Thymus (tissue), 11 donors: Measurements from ENCODE around the gene RBP3. TPM values are rescaled to one million over a fixed set of nuclear protein-coding genes. Genes with fewer than 3 reads are reported as not detected.
A peak's percentile ranks its signal among the peaks of the same experiment; 100 is the strongest.

Experiments used
- DNase-seq, 9 donors: peaks; one replicate each; pipeline ENCODE4 v3.0.0-alpha.2; 2013; ENCODE audit warnings: low spot score in 9 of 9, low read depth in 6 of 9, missing footprints in 1 of 9
- H3K27ac ChIP-seq, 2 donors: one replicate each; pipeline ENCODE4 v1.5.1; 2013; ENCODE audit warnings: control low read depth in 1 of 2, low read depth in 1 of 2, low read length in 1 of 2, mild to moderate bottlenecking in 1 of 2, moderate library complexity in 1 of 2
- H3K27me3 ChIP-seq, 2 donors: one replicate each; pipeline ENCODE4 v1.5.1; 2013; ENCODE audit warnings: low read length in 1 of 2; ENCODE audit not compliant: control insufficient read depth in 2 of 2, insufficient read depth in 1 of 2
- H3K36me3 ChIP-seq, 2 donors: one replicate each; pipeline ENCODE4 v1.5.1; 2013; ENCODE audit warnings: low read length in 1 of 2, mild to moderate bottlenecking in 1 of 2, moderate library complexity in 1 of 2; ENCODE audit not compliant: control insufficient read depth in 2 of 2, insufficient read depth in 2 of 2
- H3K4me1 ChIP-seq, 2 donors: one replicate each; pipeline ENCODE4 v1.5.1; 2013; ENCODE audit warnings: low read length in 2 of 2; ENCODE audit not compliant: control insufficient read depth in 2 of 2, insufficient read depth in 2 of 2
- H3K4me3 ChIP-seq, 2 donors: one replicate each; pipeline ENCODE4 v1.5.1; 2013; ENCODE audit warnings: low read length in 2 of 2, control low read depth in 1 of 2, mild to moderate bottlenecking in 1 of 2
- H3K9me3 ChIP-seq, 2 donors: one replicate each; pipeline ENCODE4 v1.5.1; 2013; ENCODE audit warnings: low read length in 1 of 2, mild to moderate bottlenecking in 1 of 2; ENCODE audit not compliant: control insufficient read depth in 2 of 2, insufficient read depth in 1 of 2
- WGBS: extraction: QIAGEN DNeasy Blood & Tissue Kit; methylation state at CpG from one replicate; pipeline ENCODE4 v1.1.7; 2013; 5-methylcytosine and 5-hydroxymethylcytosine counted together
- polyA plus RNA-seq: library from polyadenylated mRNA; stranded (reverse); fragments of 200-250 nt; gene quantifications from one replicate; pipeline ENCODE4 v1.2.3, GENCODE V29; 2013
- total RNA-seq: library from RNA; stranded (reverse); fragments of 120-200 nt; gene quantifications from one replicate; pipeline ENCODE4 v1.2.4, GENCODE V29; 2013
- donor health status: healthy.

The RBP3 gene
- total and polyA plus RNA-seq, 2 donors, result 0.05 TPM

DNA sequence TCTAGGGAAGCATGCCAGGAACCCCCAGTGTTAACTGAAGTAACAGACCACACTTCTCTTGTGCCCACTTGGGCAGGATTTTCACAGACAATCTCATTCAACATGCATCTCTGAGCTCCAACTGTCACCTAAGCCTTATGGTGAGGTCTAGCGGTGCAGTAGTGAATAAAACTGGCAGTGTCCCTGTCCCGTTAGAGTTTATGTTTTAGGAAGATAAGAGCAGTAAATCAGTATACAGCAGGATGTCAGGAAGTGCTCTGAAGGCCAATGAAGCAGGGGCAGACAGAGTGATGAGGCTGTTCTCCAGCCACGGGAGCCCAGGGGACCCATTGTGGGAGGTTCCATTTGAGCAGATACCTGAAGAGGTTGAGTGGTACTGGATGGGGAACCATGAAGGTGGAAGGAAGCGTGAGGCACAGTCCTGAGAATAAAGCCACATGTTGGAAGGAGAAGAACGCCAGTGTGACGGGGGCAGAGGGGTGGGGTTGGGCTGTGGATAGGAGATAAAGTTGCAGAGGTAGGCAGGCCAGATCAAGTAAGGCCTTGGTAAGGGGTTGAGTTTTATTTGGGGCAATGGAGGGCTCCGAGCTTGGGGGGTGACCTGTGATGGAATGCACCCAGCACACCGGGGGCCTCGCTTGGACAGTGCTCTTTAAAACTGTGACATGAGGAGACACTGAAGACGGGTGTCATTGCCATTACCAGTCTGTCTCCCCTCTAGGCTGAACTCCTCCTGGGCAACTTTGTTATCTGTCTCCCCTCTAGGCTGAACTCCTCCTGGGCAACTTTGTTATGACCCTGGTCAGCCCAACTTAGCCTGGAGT lies 41.6 kb upstream of the RBP3 start:
- H3K4me1 ChIP-seq, result peaks cover 18 to 20% of the 10 kb centered on the region in 2 donors
- 63% methylated on average over 10 of the region's 10 CpGs for WGBS
- H3K9me3 ChIP-seq, result peaks cover 0 to 2% of the 10 kb centered on the region in 2 donors
- no peaks in the 10 kb centered on the region for H3K36me3 ChIP-seq
- peaks cover under 1 to 16% of the 10 kb centered on the region in 2 donors for H3K27me3 ChIP-seq
- no peak overlapping the region for H3K4me3 ChIP-seq
- DNase-seq, result no peak
- H3K27ac ChIP-seq, result no peak overlapping the region

- WGBS, result 79% methylated on average over 3 of the region's 3 CpGs
- H3K27me3 ChIP-seq, result peaks cover 0 to 11% of the 10 kb centered on the region in 2 donors
- H3K9me3 ChIP-seq, result peaks cover 0 to 4% of the 10 kb centered on the region in 2 donors
- no peak for DNase-seq
- H3K27ac ChIP-seq, result no peak overlapping the region
- no peaks in the 10 kb centered on the region for H3K36me3 ChIP-seq
- no peak overlapping the region for H3K4me3 ChIP-seq
- H3K4me1 ChIP-seq, result peaks cover 26% of the 10 kb centered on the region in 2 donors
These were observed 40.8 kb upstream of the RBP3 start for GRCh38 chr10:47307381-47307780.

DNA sequence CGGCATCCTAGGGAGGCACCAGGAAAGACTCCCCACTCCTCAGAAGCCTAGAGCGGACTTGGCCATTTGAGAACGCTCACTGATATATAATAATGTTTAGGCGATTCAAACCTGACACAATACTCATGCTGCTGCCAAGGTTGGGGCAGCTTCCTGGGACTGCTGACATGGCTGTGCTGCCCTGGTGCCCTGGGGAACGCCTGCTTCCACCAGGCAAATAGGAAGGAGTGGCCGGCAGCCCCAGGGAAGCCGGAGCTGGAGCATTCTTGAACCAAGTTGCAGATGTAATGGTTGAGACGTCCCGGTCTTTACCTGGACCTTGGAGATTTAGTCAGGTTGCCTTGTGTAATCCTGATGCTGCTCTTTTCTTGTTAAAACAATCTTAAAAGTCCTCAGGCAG lies 39.4 kb upstream of the RBP3 start:
- Histone ChIP-seq H3K4me1 (peaks cover 28% of the 10 kb centered on the region in 2 donors), H3K4me3 (no peak overlapping the region), H3K27me3 (peaks cover 0 to 6% of the 10 kb centered on the region in 2 donors), H3K36me3 (no peaks in the 10 kb centered on the region), H3K9me3 (peaks cover 0 to 4% of the 10 kb centered on the region in 2 donors), H3K27ac (no peak overlapping the region)
- WGBS, result 96% methylated on average over 9 of the region's 9 CpGs
- DNase-seq, result no peak

DNA sequence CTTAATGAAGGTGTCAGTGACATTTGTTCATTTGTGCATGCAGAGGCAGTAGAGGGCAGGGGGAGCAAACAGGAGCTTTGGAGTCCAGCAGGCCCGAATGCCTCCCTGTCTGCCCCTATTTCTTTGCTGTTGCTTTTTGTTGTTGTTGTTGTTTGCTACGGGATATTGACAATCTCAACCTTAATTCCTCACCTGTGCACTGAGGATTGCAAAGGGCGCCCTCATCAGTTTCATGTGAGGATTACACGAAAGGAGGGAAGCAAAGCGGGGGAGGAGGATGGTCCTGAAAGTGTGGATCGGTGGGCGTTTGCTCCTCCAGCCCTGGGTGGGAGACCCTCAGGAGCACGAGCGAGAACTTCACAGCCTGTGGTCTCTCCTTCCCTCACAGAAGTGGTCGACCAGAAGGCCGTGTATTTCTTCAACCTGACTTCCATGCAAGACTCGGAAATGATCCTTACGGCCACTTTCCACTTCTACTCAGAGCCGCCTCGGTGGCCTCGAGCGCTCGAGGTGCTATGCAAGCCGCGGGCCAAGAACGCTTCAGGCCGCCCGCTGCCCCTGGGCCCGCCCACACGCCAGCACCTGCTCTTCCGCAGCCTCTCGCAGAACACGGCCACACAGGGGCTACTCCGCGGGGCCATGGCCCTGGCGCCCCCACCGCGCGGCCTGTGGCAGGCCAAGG lies 38.6 kb upstream of the RBP3 start:
- Histone ChIP-seq H3K9me3 (peaks cover 0 to 4% of the 10 kb centered on the region in 2 donors), H3K36me3 (no peaks in the 10 kb centered on the region), H3K4me1 (peaks cover 28% of the 10 kb centered on the region in 2 donors), H3K4me3 (no peak overlapping the region), H3K27me3 (peaks cover 0 to 6% of the 10 kb centered on the region in 2 donors), H3K27ac (no peak overlapping the region)
- DNase-seq, result peak in 1 of 9 donors; percentile 20
- WGBS, result 90% methylated on average over 34 of the region's 34 CpGs

GRCh38 chr10:47310090-47310505 lies 38.1 kb upstream of the RBP3 start:
- Histone ChIP-seq H3K4me1 (peaks cover 28% of the 10 kb centered on the region in 2 donors), H3K4me3 (no peak overlapping the region), H3K27me3 (peaks cover 0 to 6% of the 10 kb centered on the region in 2 donors), H3K9me3 (peaks cover 0 to 4% of the 10 kb centered on the region in 2 donors), H3K36me3 (no peaks in the 10 kb centered on the region), H3K27ac (no peak overlapping the region)
- DNase-seq, result no peak
- 98% methylated on average over 37 of the region's 37 CpGs for WGBS

DNA sequence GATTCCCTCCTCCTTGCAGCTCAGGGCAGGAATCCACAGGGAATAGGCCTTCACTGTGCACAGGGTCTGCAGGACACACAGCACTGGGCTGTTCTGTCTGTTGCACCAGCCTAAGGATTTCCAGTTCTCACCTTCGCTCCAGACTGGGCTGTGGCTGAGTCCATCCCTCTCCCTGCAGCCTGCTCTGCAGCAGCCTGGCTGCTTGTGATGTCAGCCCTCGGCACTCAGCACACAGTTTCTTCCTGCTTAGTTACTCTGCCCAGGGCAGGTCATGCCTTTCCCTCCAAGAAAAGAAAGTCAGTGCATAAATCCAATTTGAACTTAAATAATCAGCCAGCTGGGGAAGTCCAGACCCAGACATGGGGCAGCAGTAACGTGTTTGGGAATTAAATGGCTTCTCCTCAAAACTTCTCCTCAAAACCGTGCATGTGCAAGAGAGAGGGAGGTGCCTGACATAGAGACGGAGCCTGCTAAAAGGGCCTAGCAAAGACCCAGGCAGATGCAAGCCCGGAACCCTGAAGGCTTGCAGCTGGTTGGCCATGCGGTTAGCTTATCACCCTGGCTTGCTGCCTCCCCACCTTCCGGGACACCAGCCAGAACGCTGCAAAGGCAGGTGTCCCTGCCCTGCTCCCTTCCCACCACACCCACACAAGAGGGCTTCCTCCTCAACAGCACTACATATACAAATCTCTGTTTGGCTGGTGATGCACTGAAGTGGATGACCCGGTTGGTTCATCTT lies 36.8 kb upstream of the RBP3 start:
- Histone ChIP-seq H3K4me3 (peak overlapping the region in 1 of 2 donors; percentile 11), H3K4me1 (peaks cover 28% of the 10 kb centered on the region in 2 donors), H3K36me3 (no peaks in the 10 kb centered on the region), H3K9me3 (peaks cover 0 to 4% of the 10 kb centered on the region in 2 donors), H3K27me3 (peaks cover 0 to 6% of the 10 kb centered on the region in 2 donors), H3K27ac (peak overlapping the region; percentile 85 to 92)
- DNase-seq, result peak; percentile 25 to 83 (median 51)
- 12% methylated on average over 10 of the region's 10 CpGs for WGBS

GRCh38 chr10:47311932-47312662 lies 36.1 kb upstream of the RBP3 start:
- Histone ChIP-seq H3K4me1 (peaks cover 27 to 28% of the 10 kb centered on the region in 2 donors), H3K4me3 (peak overlapping the region in 1 of 2 donors; percentile 11), H3K27ac (peak overlapping the region; percentile 85 to 92), H3K27me3 (peaks cover 0 to 3% of the 10 kb centered on the region in 2 donors), H3K36me3 (no peaks in the 10 kb centered on the region), H3K9me3 (peaks cover 0 to 4% of the 10 kb centered on the region in 2 donors)
- peak in 8 of 9 donors; percentile 42 to 84 (median 66) for DNase-seq
- 27% methylated on average over 20 of the region's 20 CpGs for WGBS

GRCh38 chr10:47312663-47312995 lies 35.5 kb upstream of the RBP3 start:
- 93% methylated on average over 7 of the region's 7 CpGs for WGBS
- DNase-seq, result no peak
- Histone ChIP-seq H3K27ac (no peak overlapping the region), H3K9me3 (peaks cover 0 to 4% of the 10 kb centered on the region in 2 donors), H3K4me3 (no peak overlapping the region), H3K27me3 (no peaks in the 10 kb centered on the region), H3K36me3 (no peaks in the 10 kb centered on the region), H3K4me1 (peaks cover 22 to 25% of the 10 kb centered on the region in 2 donors)
